GM18907 (cell line): ENCODE measurements around the gene RSU1.
"Not testable (repeated sequence)": the region's sequence is repeated elsewhere in the genome, so short reads cannot be mapped to it uniquely, and the experiment has no call there.

ENCODE experiments used
- ATAC-seq: cut with Tn5 transposase; IDR thresholded peaks from one replicate; pipeline ENCODE4 v1.9.1; 2021; ENCODE audit warnings: mild to moderate bottlenecking, moderate library complexity; ENCODE audit not compliant: unreplicated experiment

Gene RSU1

DNA sequence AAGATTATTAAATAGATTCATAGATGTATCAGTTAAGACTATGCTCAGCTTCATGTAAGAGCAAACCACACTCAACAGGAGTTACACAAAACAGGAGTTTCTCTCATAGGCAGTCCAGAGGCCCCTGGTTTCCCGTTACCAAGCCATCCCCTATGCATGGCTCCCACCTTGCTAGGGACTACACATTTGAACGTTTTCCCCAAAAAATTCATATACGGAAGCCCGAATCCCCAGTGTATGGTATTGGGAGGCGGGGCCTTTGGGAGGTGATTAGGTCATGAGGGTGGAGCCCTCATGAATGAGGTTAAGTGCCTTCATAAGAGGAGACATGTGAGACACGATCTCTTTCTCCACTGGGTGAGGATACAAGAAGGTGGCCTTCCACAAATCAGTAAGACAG, 29.1 kb downstream of the RSU1 start:
- ATAC-seq, result peak; percentile 49

DNA sequence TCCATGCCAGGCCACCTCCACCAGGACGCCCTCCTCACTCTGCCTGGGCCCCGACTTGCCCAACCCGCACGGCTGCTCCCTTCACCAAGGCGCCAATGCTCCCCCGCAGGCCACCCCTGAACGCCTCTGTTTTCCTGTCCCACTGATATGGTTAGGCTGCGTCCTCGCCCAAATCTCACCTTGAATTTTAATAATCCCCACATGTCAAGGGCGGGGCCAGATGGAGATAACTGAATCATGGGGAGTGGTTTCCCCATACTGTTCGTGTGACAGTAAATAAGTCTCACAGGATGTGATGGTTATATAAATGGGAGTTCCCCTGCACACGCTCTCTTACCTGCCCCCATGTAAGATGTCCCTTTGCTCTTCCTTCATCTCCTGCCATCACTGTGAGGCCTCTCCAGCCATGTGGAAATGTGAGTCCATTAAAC, 29.8 kb downstream of the RSU1 start:
- peak; percentile 90 for ATAC-seq

- no peak for ATAC-seq
Observed at GRCh38 chr10:16780338-16780880, 36.8 kb downstream of the RSU1 start.

DNA sequence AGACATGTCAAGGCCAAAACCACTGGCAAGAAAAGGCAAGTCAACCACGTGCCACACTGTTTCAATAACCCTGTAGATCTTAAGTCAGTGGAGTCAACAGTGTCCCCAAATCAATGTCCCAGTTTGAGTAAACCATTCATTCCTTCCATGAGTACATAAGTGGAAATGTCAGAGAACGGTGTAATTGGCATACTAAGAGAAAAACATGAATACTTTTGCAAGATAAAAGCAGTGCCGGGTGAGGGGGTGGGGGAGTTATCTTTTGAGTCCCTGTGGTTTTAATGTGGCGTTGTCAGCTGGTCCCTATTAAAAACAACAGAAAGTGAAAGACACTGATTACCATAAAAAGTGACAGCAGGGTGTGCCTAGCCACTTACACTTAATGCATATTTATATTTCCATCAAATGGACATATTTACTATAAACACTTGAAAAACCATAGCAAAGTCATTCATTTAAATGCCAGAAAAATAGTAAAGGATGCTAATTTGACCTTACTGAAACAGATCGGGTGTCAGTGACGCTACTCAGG, 37.8 kb downstream of the RSU1 start:
- ATAC-seq, result peak; percentile 71

- ATAC-seq, result peak; percentile 55
Observed at GRCh38 chr10:16777473-16778370, 39.5 kb downstream of the RSU1 start.

DNA sequence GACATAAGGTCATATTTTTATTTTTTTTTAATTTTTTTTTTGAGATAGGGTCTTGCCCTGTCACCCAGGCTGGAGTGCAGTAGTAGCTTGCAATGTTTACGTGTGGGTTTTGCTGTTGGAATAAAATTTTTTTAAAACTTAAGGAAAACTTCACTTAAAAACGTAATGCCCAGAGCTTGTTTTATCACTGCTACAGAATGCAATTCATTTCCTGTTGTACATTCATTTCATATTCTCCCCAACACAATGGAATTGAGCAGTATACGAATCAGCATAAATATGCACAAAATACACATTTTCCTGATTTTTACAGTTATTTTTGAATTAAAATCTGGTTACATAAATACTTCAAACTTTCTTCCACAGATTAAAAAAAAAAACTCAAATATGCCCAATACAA, 40.3 kb downstream of the RSU1 start:
- ATAC-seq, result no peak

DNA sequence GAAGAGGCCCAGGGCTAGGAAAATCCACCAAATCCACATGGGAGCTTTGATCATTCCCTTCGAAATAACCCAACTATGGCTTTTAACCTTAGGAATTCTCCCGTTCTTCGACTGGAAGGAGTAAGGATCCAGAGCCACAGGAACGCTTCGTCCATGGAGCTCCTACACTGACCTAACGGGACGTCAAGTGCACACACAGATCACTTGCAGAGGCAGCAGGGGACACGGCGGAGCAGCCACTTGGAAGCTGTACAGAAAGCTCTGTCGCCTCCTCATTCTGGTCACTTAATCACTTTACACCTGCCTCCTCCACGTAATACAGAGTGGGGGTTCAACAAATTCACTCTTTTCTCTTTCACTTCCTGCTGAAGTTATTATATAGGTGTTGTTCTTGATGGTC, 43.9 kb downstream of the RSU1 start:
- no peak for ATAC-seq

- ATAC-seq, result peak; percentile 44
Observed at GRCh38 chr10:16770670-16771069, 46.6 kb downstream of the RSU1 start.

GRCh38 chr10:16770141-16770540, 47.1 kb downstream of the RSU1 start:
- ATAC-seq, result no peak

DNA sequence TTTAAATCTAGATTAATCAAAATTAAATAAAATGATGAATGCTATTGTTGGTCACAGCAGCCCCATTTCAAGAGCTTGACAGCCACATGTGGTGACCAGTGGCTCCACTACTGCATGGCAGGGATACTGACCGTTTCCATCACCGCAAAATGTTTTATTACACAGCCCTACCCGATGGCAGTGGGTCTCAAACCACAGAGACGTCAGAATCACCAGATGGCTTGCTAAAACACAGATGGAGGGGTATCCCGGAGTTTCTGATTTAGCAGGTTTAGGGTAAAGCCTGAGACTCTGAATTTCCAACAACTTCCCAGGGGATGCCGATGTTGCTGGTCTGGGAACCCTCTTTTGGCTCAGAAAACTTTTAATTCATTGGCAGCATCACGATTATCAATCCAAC, 47.9 kb downstream of the RSU1 start:
- ATAC-seq, result no peak

- no peak for ATAC-seq
Observed at GRCh38 chr10:16768702-16769101, 48.5 kb downstream of the RSU1 start.

GRCh38 chr10:16765509-16766375, 51.5 kb downstream of the RSU1 start:
- peak; percentile 69 for ATAC-seq

- ATAC-seq, result no peak
Observed at GRCh38 chr10:16761300-16761699, 55.9 kb downstream of the RSU1 start.

DNA sequence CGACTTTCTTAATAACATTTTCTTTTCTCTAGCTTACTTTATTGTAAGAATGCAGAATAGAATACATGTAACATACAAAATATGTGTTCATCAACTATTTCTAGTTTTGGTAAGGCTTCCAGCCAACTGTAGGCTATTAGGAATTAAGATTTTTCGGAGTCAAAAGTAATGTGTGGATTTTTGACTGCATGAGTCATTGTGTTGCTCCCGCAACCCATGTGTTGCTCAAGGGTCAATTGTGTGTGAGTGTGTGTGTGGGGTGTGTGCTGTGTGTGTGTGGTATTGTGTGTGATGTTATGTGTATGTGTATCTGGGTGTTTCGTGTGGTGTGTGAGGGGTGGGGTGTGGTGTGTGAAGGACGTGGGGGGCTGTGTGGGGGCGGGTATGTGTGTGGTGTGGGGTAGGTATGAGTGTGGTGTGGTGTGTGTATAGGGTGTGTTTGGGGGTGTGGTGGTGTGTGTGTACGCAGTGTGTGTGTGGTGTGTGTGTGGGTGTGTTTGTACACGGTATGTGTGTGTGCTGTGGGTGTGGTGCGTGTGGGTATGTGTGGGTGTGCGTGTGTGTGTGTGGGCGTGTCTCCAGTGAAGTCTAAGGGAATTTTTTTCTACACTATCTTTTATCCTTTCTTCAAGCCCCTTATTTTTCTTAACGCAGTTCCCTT, 60.5 kb downstream of the RSU1 start:
- ATAC-seq, result no peak

DNA sequence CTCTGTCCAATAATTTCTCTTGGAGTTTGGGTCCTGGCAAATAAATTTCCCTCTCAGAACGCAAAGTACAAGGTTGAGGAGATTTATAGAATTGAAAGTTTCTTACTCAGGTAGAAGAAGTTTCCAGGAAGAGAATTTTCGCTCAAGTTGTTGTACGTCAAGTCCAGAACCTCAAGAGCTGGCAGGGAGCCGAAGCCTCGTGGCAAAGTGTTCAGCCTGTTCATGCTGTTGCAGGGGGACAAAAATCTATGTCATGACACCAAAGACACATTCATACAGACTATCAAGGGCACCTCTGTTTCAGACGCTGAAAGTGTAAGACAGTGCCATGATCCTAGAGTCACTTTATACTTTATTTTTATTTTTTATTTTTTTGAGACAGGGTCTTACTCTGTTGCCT, 62.5 kb downstream of the RSU1 start:
- no peak for ATAC-seq

- ATAC-seq, result not testable (repeated sequence)
Observed at GRCh38 chr10:16752849-16753248, 64.4 kb downstream of the RSU1 start.

DNA sequence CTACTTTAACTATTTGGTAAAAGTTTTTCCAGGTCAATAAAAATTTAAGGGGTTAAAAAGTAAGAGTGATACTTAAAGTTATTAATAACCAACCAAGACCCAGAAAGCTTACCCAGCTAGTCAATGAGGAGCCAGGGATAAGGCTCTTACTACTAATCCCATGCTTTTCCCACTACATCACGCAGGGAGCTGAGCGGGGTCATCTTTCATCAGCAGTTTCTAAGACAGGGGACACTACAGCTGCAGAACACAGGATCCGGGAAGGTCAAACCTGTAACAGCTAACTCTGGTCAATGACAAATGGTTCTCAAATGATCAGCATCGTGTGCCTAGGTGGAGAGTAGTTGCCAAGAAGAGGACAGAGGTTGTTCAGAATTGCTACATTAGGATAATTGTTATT, 65.1 kb downstream of the RSU1 start:
- ATAC-seq, result no peak

GRCh38 chr10:16751244-16751643, 66.0 kb downstream of the RSU1 start:
- no peak for ATAC-seq

DNA sequence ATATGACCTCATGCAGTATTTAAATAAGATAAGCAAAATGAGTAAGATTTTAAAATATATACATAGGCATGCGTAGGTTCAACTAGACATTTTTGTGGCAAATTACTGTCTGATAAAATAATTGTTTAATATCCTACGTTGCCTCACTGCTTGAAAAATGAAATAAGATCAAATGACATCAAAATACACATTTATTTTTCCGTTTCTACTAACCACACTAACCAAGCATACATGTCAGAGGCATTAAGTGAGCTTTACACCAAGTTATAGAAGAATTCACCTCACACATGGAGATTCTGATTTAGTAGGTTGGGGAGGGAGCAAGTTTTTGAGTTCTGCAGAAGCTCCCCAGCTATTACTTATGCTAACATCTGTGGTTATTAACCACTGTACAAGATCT, 66.8 kb downstream of the RSU1 start:
- ATAC-seq, result no peak

DNA sequence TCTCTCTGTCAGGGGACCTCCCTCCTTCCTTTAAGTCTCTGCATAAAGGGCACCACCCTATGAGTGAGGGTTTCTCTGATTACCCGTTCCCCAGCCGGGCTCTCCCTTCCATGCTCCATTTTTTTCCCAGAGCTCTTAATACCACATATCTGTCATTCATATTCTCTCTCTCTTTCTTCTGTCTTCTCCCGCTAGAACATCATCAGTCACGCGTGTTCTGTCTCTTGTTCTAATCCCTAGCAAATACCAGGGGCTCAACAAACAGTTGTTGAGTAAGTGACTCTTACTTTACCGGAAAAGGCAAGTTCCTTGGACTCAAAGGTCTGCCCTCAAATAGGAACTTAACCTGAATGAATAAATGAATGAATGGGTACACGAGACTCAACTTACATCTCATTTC, 68.5 kb downstream of the RSU1 start:
- ATAC-seq, result no peak

GRCh38 chr10:16746856-16747255, 70.4 kb downstream of the RSU1 start:
- no peak for ATAC-seq
